Activated naive CD4-positive, alpha-beta T cell treated with Interleukin-2 at 50 U/mL for 16 hours (primary cell): ENCODE measurements around the gene LTK.
A peak's percentile ranks its signal among the peaks of the same experiment; 100 is the strongest.

Experiments used
- DNase-seq: peaks from one replicate; pipeline ENCODE4 v3.0.0-alpha.2; 2020

The LTK gene

DNA sequence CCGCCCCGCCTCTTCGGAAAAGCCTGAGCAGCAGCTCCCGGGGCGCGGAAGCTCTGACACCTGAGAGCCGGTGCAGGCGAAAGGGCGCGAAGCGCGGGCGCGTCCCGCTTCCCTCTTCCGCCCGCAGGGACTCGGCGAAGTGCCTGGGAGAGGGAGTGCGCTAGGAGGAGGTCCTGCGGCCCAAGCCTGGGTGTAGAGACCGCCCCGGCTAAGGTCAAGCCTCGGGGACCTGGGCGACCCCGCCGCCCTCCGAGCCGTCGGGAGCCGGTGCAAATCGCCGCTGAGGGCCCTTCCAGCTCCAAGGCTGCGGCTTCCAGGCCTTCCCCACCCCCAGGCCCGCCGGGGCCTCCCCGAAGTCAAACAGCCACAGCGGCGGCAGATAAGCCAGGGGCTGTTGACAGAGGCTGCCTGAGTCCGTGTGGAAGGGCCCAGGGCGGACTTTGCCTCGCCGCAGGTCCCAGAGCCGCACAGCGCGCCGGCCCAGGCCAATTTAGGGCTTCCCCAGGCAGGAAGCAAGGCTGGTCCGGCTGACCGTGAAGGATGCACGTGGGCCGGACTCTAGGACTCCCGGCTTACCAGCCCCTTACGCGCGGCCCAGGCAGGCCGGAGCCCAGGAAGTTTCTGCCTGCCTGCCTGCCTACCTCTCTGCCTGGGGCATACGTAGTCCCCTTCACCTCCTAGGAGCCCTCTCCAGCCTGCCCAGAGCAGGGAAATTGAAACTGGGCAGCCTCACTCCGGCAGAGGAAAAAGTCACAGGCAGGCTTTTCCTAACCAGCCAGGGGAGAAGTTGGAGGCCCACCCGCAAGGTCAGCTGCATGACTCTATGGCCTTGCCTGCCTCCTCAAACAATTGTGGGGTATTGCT is 17.7 kb downstream of the LTK start:
- DNase-seq, result no peak

DNA sequence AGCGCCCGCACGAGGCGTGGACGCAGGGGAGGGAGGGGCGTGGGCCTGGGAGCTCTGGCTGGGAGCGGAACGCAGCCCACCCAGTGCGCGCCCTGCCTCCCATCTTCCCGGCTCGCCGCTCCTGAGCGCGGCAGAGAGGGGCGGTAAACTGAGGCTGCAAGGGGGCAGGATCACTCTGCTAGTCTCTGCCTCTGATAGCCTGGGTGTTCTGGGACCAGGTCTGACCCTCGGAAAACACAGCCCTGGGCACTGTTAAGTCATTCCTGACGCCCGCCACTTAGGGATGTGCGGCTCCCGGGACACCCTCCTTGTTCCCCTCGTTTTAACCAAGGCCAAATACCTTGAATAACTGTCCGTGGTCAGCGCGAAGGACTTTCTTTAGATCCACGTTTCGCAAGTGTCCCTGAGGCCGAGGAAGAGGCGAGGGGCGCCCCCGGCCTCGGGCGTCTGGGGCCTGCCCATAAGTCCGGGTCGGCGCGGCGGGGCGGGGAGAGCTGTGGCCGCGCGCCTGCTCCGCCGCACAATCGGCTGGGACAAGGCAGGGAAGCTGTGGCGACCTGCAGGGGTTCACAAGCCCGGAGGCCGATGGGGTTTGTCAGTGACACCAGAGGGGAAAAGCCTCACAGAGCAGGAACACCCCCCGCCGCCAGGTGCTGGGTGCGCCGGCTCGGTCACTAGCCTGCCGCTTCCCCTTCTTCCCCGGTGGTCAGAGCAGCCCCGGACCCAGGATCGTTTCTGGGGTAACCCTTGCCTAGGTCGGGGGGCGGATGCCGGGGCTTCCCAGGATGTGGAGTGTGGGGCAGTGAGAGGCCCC is 18.5 kb downstream of the LTK start:
- DNase-seq, result peak; percentile 49

GRCh38 chr15:41494190-41494921 is 19.3 kb downstream of the LTK start:
- peak; percentile 39 for DNase-seq

DNA sequence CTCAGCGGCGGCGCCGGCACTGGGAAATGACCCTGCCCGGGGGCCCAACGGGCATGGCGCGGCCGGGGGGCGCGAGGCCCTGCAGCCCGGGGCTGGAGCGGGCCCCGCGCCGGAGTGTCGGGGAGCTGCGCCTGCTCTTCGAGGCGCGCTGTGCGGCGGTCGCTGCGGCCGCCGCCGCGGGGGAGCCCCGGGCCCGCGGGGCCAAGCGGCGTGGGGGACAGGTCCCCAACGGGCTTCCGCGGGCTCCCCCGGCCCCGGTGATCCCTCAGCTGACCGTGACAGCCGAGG is 19.8 kb downstream of the LTK start:
- DNase-seq, result no peak

DNA sequence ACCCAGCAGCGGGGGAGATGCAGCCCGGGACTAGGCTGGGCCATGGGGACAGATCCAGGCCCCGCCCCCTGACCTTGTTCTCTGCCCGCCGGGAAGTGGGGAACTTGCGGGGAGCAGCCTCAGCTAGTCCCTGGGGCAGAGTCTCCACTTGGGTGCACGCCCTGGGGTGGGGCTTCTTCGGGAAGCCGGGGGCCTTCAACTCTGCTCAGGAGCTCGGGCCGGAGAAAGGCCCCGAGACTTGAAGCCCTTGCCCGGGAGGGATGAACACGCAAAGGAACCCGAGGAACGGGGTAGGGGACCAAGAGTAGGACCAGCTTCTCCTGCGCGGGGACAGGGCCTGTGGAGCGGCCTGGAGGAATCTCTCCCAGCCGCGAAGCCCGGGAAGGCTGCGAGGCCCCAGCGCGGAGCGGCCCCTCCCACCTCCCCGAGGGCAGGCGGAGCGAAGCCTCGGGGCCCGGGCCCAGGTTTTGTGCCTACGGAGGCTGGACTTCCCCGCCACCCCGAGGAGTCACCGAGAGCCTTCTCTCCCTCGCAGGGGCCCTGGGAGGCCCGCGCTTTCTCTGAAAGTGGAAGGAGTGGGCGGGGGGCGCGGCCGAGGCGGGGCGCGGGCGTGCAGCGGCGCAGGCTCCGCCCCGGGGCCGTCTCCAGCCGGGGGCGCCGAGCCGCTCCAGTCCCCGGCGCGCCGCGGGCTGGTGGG is 20.3 kb downstream of the LTK start, which contains the start of gene ITPKA:
Gene ITPKA, plus strand, starts transcription at position 670 of the 697 bp plus-strand sequence. CDS start 54 bp downstream, outside the sequence.
- DNase-seq, result peak; percentile 92

- DNase-seq, result no peak
Observed at GRCh38 chr15:41492597-41493204, 20.9 kb downstream of the LTK start.

DNA sequence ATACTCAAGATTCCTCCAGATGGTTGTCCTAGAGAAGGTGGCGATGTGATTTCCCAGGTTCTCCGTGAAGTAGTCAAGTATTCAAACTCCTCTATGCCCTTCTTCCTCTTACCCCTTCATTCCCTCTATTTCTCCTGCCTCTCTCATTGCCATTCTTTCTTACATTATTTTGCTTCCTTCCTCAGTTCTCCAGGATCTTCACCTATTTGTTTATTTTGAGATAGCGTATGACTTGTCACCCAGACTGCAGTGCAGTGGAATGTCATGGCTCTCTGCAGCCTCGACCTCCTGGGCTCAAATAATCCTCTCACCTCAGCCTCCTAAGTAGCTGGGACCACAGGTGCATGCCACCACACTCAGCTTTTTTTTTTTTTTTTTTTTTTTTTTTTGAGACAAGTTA is 21.7 kb downstream of the LTK start:
- no peak for DNase-seq

DNA sequence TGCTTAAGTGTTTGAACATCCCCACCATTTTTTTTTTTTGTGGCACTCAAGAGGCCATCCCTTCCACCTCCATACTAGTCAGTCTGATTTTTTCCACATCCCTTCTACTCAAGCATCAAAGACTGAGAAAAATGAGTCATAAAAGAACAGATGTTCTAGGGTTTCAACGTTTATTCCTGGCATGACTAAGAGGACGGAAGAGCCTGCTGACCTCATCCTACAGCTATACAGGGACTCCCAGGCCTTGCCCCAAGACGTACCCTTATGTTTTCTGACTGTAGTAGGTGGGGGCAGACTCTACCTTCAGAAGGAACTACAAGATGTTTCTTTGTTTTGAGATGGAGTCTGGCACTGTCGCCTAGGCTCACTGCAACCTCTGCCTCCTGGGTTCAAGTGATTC is 23.3 kb downstream of the LTK start:
- peak; percentile 41 for DNase-seq

GRCh38 chr15:41489641-41490040 is 24.0 kb downstream of the LTK start:
- no peak for DNase-seq

- peak; percentile 45 for DNase-seq
Observed at GRCh38 chr15:41487802-41488201, 25.8 kb downstream of the LTK start.

DNA sequence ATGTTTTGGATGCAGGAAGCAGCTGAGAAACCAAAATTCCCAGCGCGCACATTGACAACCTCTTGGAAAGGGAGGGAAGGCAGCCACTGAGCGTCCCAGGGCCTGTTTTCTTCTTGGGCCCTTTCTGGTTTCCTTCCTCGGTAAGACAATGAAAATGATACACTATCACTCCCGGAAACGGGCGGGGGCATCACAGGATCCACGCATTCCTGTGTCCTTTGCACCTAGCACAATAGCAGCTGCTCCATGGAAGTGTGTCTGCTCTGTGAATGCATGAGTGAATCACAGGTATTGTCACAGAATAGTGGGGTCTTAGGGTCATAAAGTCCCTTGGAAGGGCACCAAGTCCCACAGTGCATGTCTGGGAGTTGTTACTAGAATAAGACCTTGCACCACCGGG is 26.2 kb downstream of the LTK start:
- DNase-seq, result no peak

- no peak for DNase-seq
Observed at GRCh38 chr15:41486286-41486685, 27.3 kb downstream of the LTK start.

- DNase-seq, result no peak
Observed at GRCh38 chr15:41484937-41485625, 28.5 kb downstream of the LTK start.

DNA sequence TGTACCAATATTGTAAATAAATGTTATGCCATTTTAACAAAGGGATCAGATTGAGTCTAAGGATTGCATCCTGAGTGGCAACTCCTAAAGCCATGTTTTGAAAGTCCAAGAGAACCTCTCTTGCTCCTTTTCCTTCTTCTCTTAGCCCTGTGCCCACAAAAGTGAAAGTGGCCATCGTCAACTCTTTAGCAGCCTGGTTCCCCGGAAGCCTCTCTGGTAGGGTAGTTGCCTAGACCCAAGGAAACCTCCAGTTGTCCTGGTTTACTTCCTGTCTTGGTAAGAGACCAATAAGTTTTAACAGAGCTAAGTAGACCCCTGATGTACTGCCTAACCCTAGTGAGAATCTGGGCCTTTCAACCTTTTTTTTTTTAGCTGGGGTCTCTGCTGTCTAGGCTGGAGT is 30.1 kb downstream of the LTK start:
- no peak for DNase-seq

GRCh38 chr15:41483115-41483514 is 30.5 kb downstream of the LTK start:
- peak; percentile 49 for DNase-seq

- no peak for DNase-seq
Observed at GRCh38 chr15:41482110-41482877, 31.3 kb downstream of the LTK start.

- no peak for DNase-seq
Observed at GRCh38 chr15:41480396-41481140, 33.1 kb downstream of the LTK start.

- no peak for DNase-seq
Observed at GRCh38 chr15:41476416-41477048, 37.1 kb downstream of the LTK start.

GRCh38 chr15:41474941-41475340 is 38.7 kb downstream of the LTK start:
- no peak for DNase-seq

DNA sequence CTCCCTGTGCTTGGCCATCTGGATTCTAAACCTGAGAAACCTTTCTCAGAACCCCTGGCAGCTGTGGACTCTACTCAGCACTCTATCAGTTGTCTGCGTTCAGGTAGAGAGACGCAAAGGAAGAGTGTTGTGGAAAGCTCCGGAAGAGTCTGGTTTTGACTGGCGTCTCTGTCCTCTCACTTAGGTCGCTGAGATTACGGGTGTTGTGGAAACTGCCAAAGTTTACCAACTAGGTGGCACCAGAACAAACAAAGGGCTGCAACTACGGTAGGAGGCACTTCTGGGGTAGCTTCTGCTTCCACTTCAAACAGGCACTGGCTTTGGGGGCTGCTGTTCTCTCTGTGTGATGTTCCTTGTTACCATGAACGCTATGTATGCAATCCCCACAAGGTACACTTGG is 39.2 kb downstream of the LTK start:
- no peak for DNase-seq
